ENCODE measurements around the gene AKAP17A. TPM values are rescaled to one million over a fixed set of nuclear protein-coding genes. Genes with fewer than 3 reads are reported as not detected.

Gene AKAP17A
- polyA plus RNA-seq, 1 donor from 2014 or later = 48.7 TPM

- H3K9me2 ChIP-seq (ENCODE audit: insufficient read depth, low read length) = no peaks in the 10 kb centered on the region
- H3K36me3 ChIP-seq (ENCODE audit: insufficient read depth, low read length) = no peaks in the 10 kb centered on the region
- no peak overlapping the region for H3K27ac ChIP-seq (ENCODE audit: low read length)
- TF ChIP-seq REST (IDR thresholded peaks at IDR 0.05; ENCODE audit: borderline replicate concordance) (no peak), EZH2 (IDR thresholded peaks at IDR 0.05; ENCODE audit: borderline replicate concordance, insufficient read depth, low read length, poor library complexity, severe bottlenecking) (no peak), RAD21 (conservative IDR thresholded peaks at IDR 0.05) (no peak), SMC3 (conservative IDR thresholded peaks at IDR 0.05; ENCODE audit: poor library complexity) (no peak), POLR2AphosphoS5 (IDR thresholded peaks at IDR 0.05) (no peak), CTCF (IDR thresholded peaks at IDR 0.05; ENCODE audit: poor library complexity, severe bottlenecking) (no peak), MXI1 (conservative IDR thresholded peaks at IDR 0.05; ENCODE audit: poor library complexity, severe bottlenecking) (no peak), EP300 (conservative IDR thresholded peaks at IDR 0.05; ENCODE audit: poor library complexity, severe bottlenecking) (no peak), TAF1 (IDR thresholded peaks at IDR 0.05; ENCODE audit: low read depth) (no peak)
- no peaks in the 10 kb centered on the region for H3K27me3 ChIP-seq (ENCODE audit: insufficient read depth, low read depth, low read length)
- H3K9me3 ChIP-seq (ENCODE audit: low read length) = no peaks in the 10 kb centered on the region
- H3F3A ChIP-seq (ENCODE audit: insufficient read depth, low read length, poor library complexity, severe bottlenecking) = no peaks in the 10 kb centered on the region
- no peak overlapping the region for H3K4me2 ChIP-seq (ENCODE audit: low read length)
- H3K79me2 ChIP-seq (replicated peaks; ENCODE audit: insufficient read depth, low read length) = no peaks in the 10 kb centered on the region
- no peak overlapping the region for H2AFZ ChIP-seq (ENCODE audit: low read depth, low read length)
- H3K4me3 ChIP-seq (ENCODE audit: low read length) = no peak overlapping the region
- no peaks in the 10 kb centered on the region for H4K20me1 ChIP-seq (ENCODE audit: insufficient read depth)
- H3K9ac ChIP-seq (ENCODE audit: low read length) = no peak overlapping the region
Observed at GRCh38 chrX:1545776-1546408, 45.5 kb upstream of the AKAP17A start.

- no peak overlapping the region for H3K27ac ChIP-seq (ENCODE audit: low read length)
- H3K79me2 ChIP-seq (replicated peaks; ENCODE audit: insufficient read depth, low read length) = no peaks in the 10 kb centered on the region
- no peaks in the 10 kb centered on the region for H3K36me3 ChIP-seq (ENCODE audit: insufficient read depth, low read length)
- H2AFZ ChIP-seq (ENCODE audit: low read depth, low read length) = no peak overlapping the region
- no peak overlapping the region for H3K4me3 ChIP-seq (ENCODE audit: low read length)
- H3K9ac ChIP-seq (ENCODE audit: low read length) = no peak overlapping the region
- H3K9me2 ChIP-seq (ENCODE audit: insufficient read depth, low read length) = no peaks in the 10 kb centered on the region
- H3K4me2 ChIP-seq (ENCODE audit: low read length) = no peak overlapping the region
- H3K27me3 ChIP-seq (ENCODE audit: insufficient read depth, low read depth, low read length) = no peaks in the 10 kb centered on the region
- H3F3A ChIP-seq (ENCODE audit: insufficient read depth, low read length, poor library complexity, severe bottlenecking) = no peaks in the 10 kb centered on the region
- H4K20me1 ChIP-seq (ENCODE audit: insufficient read depth) = no peaks in the 10 kb centered on the region
- H3K9me3 ChIP-seq (ENCODE audit: low read length) = no peaks in the 10 kb centered on the region
- TF ChIP-seq SMC3 (conservative IDR thresholded peaks at IDR 0.05; ENCODE audit: poor library complexity) (no peak), EZH2 (IDR thresholded peaks at IDR 0.05; ENCODE audit: borderline replicate concordance, insufficient read depth, low read length, poor library complexity, severe bottlenecking) (no peak), REST (IDR thresholded peaks at IDR 0.05; ENCODE audit: borderline replicate concordance) (no peak), MXI1 (conservative IDR thresholded peaks at IDR 0.05; ENCODE audit: poor library complexity, severe bottlenecking) (no peak), RAD21 (conservative IDR thresholded peaks at IDR 0.05) (no peak), EP300 (conservative IDR thresholded peaks at IDR 0.05; ENCODE audit: poor library complexity, severe bottlenecking) (no peak)
Observed at GRCh38 chrX:1546691-1547251, 44.6 kb upstream of the AKAP17A start.

All from neural cell (in vitro differentiated cells).